PFSK-1 (cell line): ENCODE data around the gene CALCOCO2.

Source experiments
- POLR2AphosphoS5 ChIP-seq: IDR thresholded peaks from 2 replicates; pipeline ENCODE4 v1.6.1; 2012; ENCODE audit warnings: low read depth, mild to moderate bottlenecking, control low read depth, low read length, moderate library complexity
- TF ChIP-seq, protein P1 (sequence below), 2 experiments: IDR thresholded peaks; 2 replicates each; pipeline versions ENCODE4 v1.6.1 to v1.8.0; 2011 to 2012; ENCODE audit warnings: low read depth in 2 of 2, low read length in 2 of 2, control low read depth in 1 of 2, inconsistent platforms in 1 of 2, mild to moderate bottlenecking in 1 of 2, moderate library complexity in 1 of 2; ENCODE audit not compliant: insufficient read depth in 1 of 2

DNA sequence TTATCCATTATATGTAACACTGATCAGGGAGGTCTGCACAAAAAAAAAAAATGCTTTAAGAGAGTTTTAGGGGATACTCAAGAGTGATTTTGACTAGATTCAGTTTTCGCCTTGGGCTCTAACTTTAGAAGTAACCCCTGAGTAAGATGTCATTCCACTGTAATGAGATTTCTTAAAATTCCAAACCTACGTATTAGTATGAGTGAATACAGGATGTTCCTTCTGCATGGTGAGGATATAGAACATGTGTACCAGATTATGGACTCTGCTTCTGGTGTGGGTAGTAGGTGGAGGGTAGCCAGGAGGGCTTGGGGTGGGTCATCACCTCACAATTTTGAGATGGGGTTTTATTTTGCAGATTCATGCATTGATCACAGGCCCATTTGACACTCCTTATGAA is 81.6 kb downstream of the CALCOCO2 start:
- no peak for TF ChIP-seq POLR2AphosphoS5
- TF ChIP-seq, protein P1, sequence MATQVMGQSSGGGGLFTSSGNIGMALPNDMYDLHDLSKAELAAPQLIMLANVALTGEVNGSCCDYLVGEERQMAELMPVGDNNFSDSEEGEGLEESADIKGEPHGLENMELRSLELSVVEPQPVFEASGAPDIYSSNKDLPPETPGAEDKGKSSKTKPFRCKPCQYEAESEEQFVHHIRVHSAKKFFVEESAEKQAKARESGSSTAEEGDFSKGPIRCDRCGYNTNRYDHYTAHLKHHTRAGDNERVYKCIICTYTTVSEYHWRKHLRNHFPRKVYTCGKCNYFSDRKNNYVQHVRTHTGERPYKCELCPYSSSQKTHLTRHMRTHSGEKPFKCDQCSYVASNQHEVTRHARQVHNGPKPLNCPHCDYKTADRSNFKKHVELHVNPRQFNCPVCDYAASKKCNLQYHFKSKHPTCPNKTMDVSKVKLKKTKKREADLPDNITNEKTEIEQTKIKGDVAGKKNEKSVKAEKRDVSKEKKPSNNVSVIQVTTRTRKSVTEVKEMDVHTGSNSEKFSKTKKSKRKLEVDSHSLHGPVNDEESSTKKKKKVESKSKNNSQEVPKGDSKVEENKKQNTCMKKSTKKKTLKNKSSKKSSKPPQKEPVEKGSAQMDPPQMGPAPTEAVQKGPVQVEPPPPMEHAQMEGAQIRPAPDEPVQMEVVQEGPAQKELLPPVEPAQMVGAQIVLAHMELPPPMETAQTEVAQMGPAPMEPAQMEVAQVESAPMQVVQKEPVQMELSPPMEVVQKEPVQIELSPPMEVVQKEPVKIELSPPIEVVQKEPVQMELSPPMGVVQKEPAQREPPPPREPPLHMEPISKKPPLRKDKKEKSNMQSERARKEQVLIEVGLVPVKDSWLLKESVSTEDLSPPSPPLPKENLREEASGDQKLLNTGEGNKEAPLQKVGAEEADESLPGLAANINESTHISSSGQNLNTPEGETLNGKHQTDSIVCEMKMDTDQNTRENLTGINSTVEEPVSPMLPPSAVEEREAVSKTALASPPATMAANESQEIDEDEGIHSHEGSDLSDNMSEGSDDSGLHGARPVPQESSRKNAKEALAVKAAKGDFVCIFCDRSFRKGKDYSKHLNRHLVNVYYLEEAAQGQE (IDR thresholded peaks at IDR 0.05; ENCODE audit: insufficient read depth in 1 of 2, low read depth in 2 of 2, low read length in 2 of 2), result no peak
